ENCODE measurements around the gene SLIT3.

SLIT3 gene

GRCh38 chr5:169201597-169201996 lies 99.3 kb downstream of the SLIT3 start:
- Mint-ChIP-seq H3K36me3 (ENCODE audit: low read depth) (peaks cover 15% of the 10 kb centered on the region), H3K27ac (no peak overlapping the region), H3K9me3 (peaks cover 13% of the 10 kb centered on the region), H3K4me3 (no peak overlapping the region), H3K27me3 (ENCODE audit: low read depth, poor library complexity) (peaks cover 20% of the 10 kb centered on the region), H3K4me1 (peaks cover 24% of the 10 kb centered on the region)
- TF ChIP-seq, protein P1, sequence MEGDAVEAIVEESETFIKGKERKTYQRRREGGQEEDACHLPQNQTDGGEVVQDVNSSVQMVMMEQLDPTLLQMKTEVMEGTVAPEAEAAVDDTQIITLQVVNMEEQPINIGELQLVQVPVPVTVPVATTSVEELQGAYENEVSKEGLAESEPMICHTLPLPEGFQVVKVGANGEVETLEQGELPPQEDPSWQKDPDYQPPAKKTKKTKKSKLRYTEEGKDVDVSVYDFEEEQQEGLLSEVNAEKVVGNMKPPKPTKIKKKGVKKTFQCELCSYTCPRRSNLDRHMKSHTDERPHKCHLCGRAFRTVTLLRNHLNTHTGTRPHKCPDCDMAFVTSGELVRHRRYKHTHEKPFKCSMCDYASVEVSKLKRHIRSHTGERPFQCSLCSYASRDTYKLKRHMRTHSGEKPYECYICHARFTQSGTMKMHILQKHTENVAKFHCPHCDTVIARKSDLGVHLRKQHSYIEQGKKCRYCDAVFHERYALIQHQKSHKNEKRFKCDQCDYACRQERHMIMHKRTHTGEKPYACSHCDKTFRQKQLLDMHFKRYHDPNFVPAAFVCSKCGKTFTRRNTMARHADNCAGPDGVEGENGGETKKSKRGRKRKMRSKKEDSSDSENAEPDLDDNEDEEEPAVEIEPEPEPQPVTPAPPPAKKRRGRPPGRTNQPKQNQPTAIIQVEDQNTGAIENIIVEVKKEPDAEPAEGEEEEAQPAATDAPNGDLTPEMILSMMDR (IDR thresholded peaks at IDR 0.05): no peak
- no peak for DNase-seq

DNA sequence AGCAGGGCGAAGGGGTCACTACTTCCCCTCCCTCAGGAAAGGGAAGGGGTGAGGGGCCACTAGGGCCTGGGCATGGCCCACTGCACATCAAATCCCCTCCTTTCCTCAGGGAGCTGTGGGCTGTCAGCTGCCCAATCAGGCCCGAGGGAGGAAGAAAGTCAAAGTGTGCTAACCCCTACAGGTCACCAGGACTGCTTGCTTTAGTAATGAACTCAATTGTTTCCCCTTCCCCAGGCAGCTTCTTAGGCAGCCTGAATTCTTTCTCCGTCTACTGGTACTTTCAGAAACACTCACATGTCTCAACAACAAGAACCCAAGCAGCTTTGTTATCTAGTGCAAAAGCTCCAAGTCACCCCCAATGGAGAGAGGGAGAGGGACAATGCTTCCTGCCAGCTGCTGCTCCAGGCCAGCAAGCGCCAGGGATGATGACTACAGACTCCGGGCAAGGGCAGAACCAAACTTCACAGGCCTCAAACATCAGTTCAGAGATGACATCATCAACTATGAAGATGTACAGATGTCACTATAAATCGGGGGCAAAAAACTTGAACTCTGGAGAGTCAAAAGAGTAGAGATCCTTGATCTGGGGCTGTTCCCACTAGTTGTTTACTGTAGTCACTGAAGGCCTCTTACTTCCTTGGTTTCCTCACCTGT lies 100.7 kb downstream of the SLIT3 start:
- H3K9me3 Mint-ChIP-seq: peaks cover 13% of the 10 kb centered on the region
- peaks cover 21% of the 10 kb centered on the region for H3K27me3 Mint-ChIP-seq (ENCODE audit: low read depth, poor library complexity)
- no peak overlapping the region for H3K4me3 Mint-ChIP-seq
- peak overlapping the region; percentile 68 for H3K27ac Mint-ChIP-seq
- H3K36me3 Mint-ChIP-seq (ENCODE audit: low read depth): peaks cover 15% of the 10 kb centered on the region
- TF ChIP-seq, protein P1 (IDR thresholded peaks at IDR 0.05): no peak
- H3K4me1 Mint-ChIP-seq: peaks cover 24% of the 10 kb centered on the region
- no peak for DNase-seq

DNA sequence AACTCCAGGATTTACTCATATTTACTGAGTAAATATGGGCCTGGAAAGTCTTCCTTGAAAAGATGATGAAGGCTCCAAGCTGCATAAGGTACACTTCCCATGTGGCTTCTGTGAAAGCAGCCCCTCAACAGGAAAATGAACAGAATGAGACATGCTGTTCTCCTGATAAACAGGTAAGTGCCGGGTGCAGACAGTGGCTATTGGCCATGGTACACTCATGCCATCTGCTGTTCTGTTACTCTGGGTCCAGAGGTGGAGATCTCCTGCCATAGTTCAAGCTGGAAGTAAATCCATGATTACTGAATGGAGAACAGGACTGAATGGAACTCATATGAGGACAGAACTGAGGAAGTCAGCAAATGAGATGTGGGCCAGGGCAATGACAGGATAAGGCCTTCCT lies 103.6 kb downstream of the SLIT3 start:
- Mint-ChIP-seq H3K4me3 (no peak overlapping the region), H3K27me3 (ENCODE audit: low read depth, poor library complexity) (peaks cover 8% of the 10 kb centered on the region), H3K27ac (no peak overlapping the region), H3K36me3 (ENCODE audit: low read depth) (peaks cover 5% of the 10 kb centered on the region), H3K4me1 (peaks cover 18% of the 10 kb centered on the region), H3K9me3 (peaks cover 10% of the 10 kb centered on the region)
- no peak for DNase-seq
- TF ChIP-seq, protein P1 (IDR thresholded peaks at IDR 0.05): no peak

- TF ChIP-seq, protein P1 (IDR thresholded peaks at IDR 0.05): no peak
- H3K27ac Mint-ChIP-seq: no peak overlapping the region
- H3K36me3 Mint-ChIP-seq (ENCODE audit: low read depth): no peaks in the 10 kb centered on the region
- no peak for DNase-seq
- no peaks in the 10 kb centered on the region for H3K9me3 Mint-ChIP-seq
- no peak overlapping the region for H3K4me3 Mint-ChIP-seq
- H3K4me1 Mint-ChIP-seq: peaks cover 18% of the 10 kb centered on the region
- H3K27me3 Mint-ChIP-seq (ENCODE audit: low read depth, poor library complexity): peaks cover 3% of the 10 kb centered on the region
Measured at GRCh38 chr5:169196059-169196458, 104.9 kb downstream of the SLIT3 start.

DNA sequence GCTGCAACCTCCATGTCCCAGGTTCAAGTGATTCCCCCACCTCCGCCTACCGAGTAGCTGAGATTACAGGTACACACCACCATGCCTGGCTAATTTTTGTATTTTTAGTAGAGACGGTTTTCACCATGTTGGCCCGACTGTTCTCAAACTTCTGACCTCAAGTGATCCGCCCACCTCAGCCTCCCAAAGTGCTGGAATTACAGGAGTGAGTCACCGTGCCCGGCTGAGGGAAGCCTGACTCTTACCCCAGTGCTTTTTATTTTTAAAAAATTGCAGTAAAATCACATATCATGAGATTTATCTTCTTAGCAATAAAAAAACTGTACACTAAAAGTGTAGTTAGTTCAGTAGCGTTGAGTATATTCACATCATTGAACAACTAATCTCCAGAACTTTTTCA lies 105.3 kb downstream of the SLIT3 start:
- no peak for DNase-seq
- H3K9me3 Mint-ChIP-seq: no peaks in the 10 kb centered on the region

More for the DNA sequence above, 105.3 kb downstream of the SLIT3 start:
- no peaks in the 10 kb centered on the region for H3K36me3 Mint-ChIP-seq (ENCODE audit: low read depth)
- peaks cover 3% of the 10 kb centered on the region for H3K27me3 Mint-ChIP-seq (ENCODE audit: low read depth, poor library complexity)
- H3K4me1 Mint-ChIP-seq: peaks cover 16% of the 10 kb centered on the region
- H3K4me3 Mint-ChIP-seq: no peak overlapping the region
- no peak overlapping the region for H3K27ac Mint-ChIP-seq
- TF ChIP-seq, protein P1 (IDR thresholded peaks at IDR 0.05): no peak

All from nephron progenitor cell (in vitro differentiated cells).